GM18505 (cell line): ENCODE data around the gene CACNA1C.

Experiments used
- ATAC-seq: cut with Tn5 transposase; IDR thresholded peaks from one replicate; pipeline ENCODE4 v1.9.1; 2021; ENCODE audit not compliant: unreplicated experiment
- POLR2A ChIP-seq: IDR thresholded peaks from 4 replicates; pipeline ENCODE4 v1.6.1; 2011; ENCODE audit warnings: borderline replicate concordance; ENCODE audit not compliant: insufficient read depth, insufficient read length; ENCODE audit errors: extremely low read depth

The CACNA1C gene

DNA sequence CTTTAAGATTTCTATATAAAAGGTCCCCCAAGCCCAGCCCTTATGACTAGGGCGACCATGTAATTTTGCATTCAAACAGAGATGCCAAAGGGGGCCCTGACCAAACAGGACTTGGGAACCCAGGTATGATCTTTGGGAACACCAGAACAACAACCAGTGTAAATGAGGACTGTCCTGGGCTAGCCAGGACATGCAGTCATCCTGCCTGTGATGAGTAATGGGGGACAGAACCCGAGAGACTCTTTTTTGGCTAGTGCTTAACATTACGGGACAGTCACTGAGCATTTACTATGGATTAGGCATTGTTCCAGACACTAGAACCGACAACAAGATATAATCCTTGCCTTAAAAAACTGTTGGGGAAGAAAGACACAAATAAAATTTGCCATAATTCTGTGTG lies 337.3 kb downstream of the CACNA1C start:
- TF ChIP-seq POLR2A: no peak
- no peak for ATAC-seq

GRCh38 chr12:2390850-2391390 lies 338.1 kb downstream of the CACNA1C start:
- ATAC-seq: no peak

DNA sequence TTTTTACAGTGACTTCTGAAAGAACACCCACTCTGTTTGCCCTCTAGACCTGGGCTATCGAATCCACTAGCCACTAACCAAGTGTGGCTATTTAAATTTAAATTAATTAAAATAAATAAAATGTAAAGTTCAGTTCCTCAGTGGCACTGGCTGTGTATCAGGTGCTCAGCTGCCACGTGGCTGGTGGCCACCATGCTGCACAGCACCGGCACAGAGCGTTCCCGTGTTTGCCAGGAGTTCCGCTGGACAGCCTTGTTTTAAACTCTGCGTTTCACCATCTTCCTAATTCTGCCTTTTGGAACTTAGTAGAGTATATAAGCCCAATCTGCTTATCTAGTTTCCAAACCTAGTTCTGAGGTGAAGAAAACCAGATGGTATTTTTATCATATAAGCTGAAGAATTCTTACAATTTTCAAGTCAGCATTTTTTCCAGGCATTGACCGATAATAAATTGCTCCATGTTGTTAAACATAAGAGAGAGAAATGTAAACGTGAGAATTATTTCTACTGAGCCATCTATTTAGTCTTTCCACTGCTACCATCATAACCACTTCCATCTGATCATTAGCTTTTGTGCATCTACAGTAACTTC lies 339.0 kb downstream of the CACNA1C start:
- TF ChIP-seq POLR2A: no peak
- ATAC-seq: no peak

More at GRCh38 chr12:2390850-2391390, 338.1 kb downstream of the CACNA1C start:
- no peak for TF ChIP-seq POLR2A

DNA sequence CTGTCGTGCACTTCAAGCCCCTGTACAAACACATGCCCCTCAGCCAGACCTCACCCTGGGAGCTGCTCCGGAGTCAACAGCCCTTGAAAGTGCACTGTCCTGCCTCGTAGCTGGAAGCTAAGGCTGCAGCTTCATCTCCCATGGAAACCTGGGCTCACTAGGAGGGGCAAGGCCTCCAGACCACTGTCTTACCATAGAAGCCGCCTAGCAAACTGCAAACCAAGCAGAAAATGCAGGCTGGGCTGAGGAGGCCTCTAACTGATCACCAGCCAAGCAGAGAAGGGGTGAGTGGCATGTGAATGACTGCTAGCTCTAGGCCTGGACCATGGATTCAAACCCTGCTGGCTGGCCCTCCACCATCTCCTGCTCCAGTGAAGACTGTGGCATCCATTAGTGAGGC lies 340.2 kb downstream of the CACNA1C start:
- no peak for ATAC-seq
- no peak for TF ChIP-seq POLR2A

DNA sequence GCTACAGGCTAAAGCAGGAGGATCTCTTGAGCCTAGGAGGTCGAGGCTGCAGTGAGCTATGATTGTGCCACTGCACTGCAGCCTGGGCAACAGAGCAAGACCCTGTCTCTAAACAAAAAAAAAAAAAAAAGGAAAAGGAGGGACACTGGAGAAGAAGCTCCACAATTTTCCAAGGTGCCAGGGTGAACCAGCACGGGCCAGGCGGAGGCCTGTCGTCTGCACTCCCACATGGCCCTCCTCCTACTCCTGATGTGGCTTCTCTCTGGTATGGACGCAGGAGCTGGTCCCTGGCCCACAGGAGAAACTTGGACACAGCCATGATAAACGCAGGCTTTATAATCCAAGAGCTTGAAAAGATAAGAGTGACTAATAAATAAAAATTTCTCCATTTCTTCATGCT lies 341.2 kb downstream of the CACNA1C start:
- TF ChIP-seq POLR2A: no peak

GRCh38 chr12:2395354-2395977 lies 342.7 kb downstream of the CACNA1C start:
- TF ChIP-seq POLR2A: no peak
- ATAC-seq: no peak

More for the DNA sequence above, 341.2 kb downstream of the CACNA1C start:
- no peak for ATAC-seq

DNA sequence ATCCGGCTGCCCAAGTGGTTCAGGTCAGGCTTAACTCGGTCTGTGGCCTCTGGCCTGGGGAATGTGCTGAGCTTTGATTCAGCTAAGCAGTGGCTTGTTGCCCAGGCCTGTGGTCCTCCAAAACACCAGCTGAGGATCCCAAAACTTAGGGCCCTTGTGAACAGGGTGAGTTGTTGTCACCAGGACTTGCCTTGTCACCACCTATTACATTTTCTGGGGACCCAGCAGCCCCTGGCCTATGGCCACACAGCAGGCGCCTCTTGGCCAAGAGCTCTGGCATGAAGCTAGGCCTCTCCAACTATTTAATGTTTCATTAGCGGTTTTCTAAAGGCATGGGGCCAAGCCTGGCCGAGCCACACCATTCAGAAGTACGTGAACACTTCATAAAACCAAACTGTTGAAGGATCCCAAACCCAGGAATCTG lies 343.7 kb downstream of the CACNA1C start:
- no peak for TF ChIP-seq POLR2A

DNA sequence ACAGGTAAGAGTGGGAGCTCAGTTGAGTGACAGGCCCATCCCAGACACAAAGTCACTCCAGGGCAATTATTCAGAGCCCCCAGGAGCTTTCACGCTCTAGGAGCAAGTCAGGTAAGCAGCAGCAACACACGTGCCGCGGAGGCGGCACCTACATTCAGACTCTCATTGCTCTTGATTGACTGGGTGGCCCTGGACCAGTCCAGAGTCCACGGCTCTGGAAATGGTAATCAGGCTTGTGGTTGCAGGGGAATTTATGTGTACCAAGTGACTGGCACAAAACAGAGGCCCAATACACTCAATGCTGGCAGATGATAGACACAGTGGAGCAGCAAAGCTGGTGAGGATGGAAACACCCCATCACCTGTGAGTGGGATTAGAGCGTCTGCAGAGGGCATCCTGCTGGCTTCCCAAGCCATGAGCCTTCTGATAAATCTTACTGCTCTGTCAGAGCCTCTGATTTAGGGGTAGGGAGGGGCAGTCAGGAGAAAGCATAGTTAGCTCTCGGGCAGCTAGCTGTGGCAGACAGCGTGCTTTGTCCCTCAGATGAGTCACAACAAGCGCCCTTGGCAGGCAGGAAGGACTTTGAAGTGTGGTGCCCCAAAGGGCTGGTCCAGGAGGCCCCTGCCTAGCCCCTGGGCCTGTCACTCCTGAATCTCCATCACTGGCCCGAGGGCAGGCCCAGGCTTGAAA lies 344.7 kb downstream of the CACNA1C start:
- ATAC-seq: no peak
- TF ChIP-seq POLR2A: no peak

More for the DNA sequence above, 343.7 kb downstream of the CACNA1C start:
- ATAC-seq: no peak

- ATAC-seq: no peak
- TF ChIP-seq POLR2A: no peak
These were observed 348.3 kb downstream of the CACNA1C start for GRCh38 chr12:2401040-2401439.

- TF ChIP-seq POLR2A: no peak
- ATAC-seq: no peak
These were observed 349.3 kb downstream of the CACNA1C start for GRCh38 chr12:2402073-2402579.

- TF ChIP-seq POLR2A: no peak
- no peak for ATAC-seq
These were observed 350.6 kb downstream of the CACNA1C start for GRCh38 chr12:2403221-2403976.

- TF ChIP-seq POLR2A: no peak
- ATAC-seq: no peak
These were observed 352.3 kb downstream of the CACNA1C start for GRCh38 chr12:2405039-2405438.

- no peak for ATAC-seq
These were observed 354.1 kb downstream of the CACNA1C start for GRCh38 chr12:2406903-2407302.

More at GRCh38 chr12:2406903-2407302, 354.1 kb downstream of the CACNA1C start:
- no peak for TF ChIP-seq POLR2A
